ENCODE results near the gene BCR. TPM values are rescaled to one million over a fixed set of nuclear protein-coding genes. Genes with fewer than 3 reads are reported as not detected.

The BCR gene
- polyA plus RNA-seq, 1 donor (not counting 4 experiments of a cell fraction or from before 2014, with no cell fraction given), result 25.8 TPM

- peaks cover 34 to 43% of the 10 kb centered on the region in 2 experiments for H3K36me3 ChIP-seq (ENCODE audit: control insufficient read depth in 2 of 2, extremely low read depth in 1 of 2, insufficient read depth in 2 of 2, low read length in 2 of 2)
These were observed 83.6 kb downstream of the BCR start for GRCh38 chr22:23263651-23264555.

GRCh38 chr22:23264610-23265367 is 84.5 kb downstream of the BCR start:
- Histone ChIP-seq H3K79me2 (ENCODE audit: control insufficient read depth, insufficient read depth, low read length) (no peaks in the 10 kb centered on the region), H3K27me3 (ENCODE audit: control insufficient read depth, extremely low read depth, insufficient read depth, low read length) (no peaks in the 10 kb centered on the region), H3K9ac (ENCODE audit: control insufficient read depth, extremely low read depth, insufficient read depth, low read length) (no peak overlapping the region), H3K4me3 (ENCODE audit: control insufficient read depth in 2 of 3, extremely low read depth in 1 of 3, insufficient read depth in 2 of 3, low read depth in 1 of 3, low read length in 3 of 3) (no peak overlapping the region), H3K36me3 (ENCODE audit: control insufficient read depth in 2 of 2, extremely low read depth in 1 of 2, insufficient read depth in 2 of 2, low read length in 2 of 2) (peaks cover 36 to 41% of the 10 kb centered on the region in 2 experiments), H2AFZ (ENCODE audit: control insufficient read depth, low read length) (no peak overlapping the region), H3K4me2 (ENCODE audit: control insufficient read depth, extremely low read depth, insufficient read depth, low read depth, low read length) (no peak overlapping the region), H3K9me3 (ENCODE audit: control insufficient read depth, low read depth, low read length) (no peaks in the 10 kb centered on the region), H3K27ac (ENCODE audit: control insufficient read depth, insufficient read depth, low read length) (no peak overlapping the region), H3K9me1 (ENCODE audit: control insufficient read depth, extremely low read depth, insufficient read depth, low read length) (no peaks in the 10 kb centered on the region), H4K20me1 (ENCODE audit: control insufficient read depth, extremely low read depth, insufficient read depth, low read length) (no peaks in the 10 kb centered on the region), H3K4me1 (ENCODE audit: control insufficient read depth, extremely low read depth, insufficient read depth, low read length) (no peaks in the 10 kb centered on the region)
- dilution Hi-C loops (cut with MboI; ENCODE audit: extremely low pct_ligation_motif_present, low sequenced_read_pairs), result no loop called here
- FAIRE-seq (no peak), DNase-seq (ENCODE audit: low read depth, low spot score) (no peak)
- TF ChIP-seq CTCF (optimal IDR thresholded peaks at IDR 0.05 in 1 of 3, IDR thresholded peaks at IDR 0.05 in 1 of 3, conservative IDR thresholded peaks at IDR 0.05 in 1 of 3; ENCODE audit: extremely low read depth in 1 of 3, insufficient read depth in 2 of 3, low read length in 3 of 3) (no peak), EZH2 (IDR thresholded peaks at IDR 0.05; ENCODE audit: low read length) (no peak)

More at GRCh38 chr22:23263651-23264555, 83.6 kb downstream of the BCR start:
- Histone ChIP-seq H3K9me1 (ENCODE audit: control insufficient read depth, extremely low read depth, insufficient read depth, low read length) (no peaks in the 10 kb centered on the region), H3K9ac (ENCODE audit: control insufficient read depth, extremely low read depth, insufficient read depth, low read length) (no peak overlapping the region), H3K27me3 (ENCODE audit: control insufficient read depth, extremely low read depth, insufficient read depth, low read length) (no peaks in the 10 kb centered on the region), H3K4me3 (ENCODE audit: control insufficient read depth in 2 of 3, extremely low read depth in 1 of 3, insufficient read depth in 2 of 3, low read depth in 1 of 3, low read length in 3 of 3) (no peak overlapping the region), H3K79me2 (ENCODE audit: control insufficient read depth, insufficient read depth, low read length) (peaks cover 3% of the 10 kb centered on the region), H3K27ac (ENCODE audit: control insufficient read depth, insufficient read depth, low read length) (no peak overlapping the region), H3K9me3 (ENCODE audit: control insufficient read depth, low read depth, low read length) (no peaks in the 10 kb centered on the region), H3K4me1 (ENCODE audit: control insufficient read depth, extremely low read depth, insufficient read depth, low read length) (no peaks in the 10 kb centered on the region), H3K4me2 (ENCODE audit: control insufficient read depth, extremely low read depth, insufficient read depth, low read depth, low read length) (no peak overlapping the region), H2AFZ (ENCODE audit: control insufficient read depth, low read length) (no peak overlapping the region), H4K20me1 (ENCODE audit: control insufficient read depth, extremely low read depth, insufficient read depth, low read length) (no peaks in the 10 kb centered on the region)
- dilution Hi-C loops (cut with MboI; ENCODE audit: extremely low pct_ligation_motif_present, low sequenced_read_pairs), result no loop called here
- no peak for TF ChIP-seq EZH2 (IDR thresholded peaks at IDR 0.05; ENCODE audit: low read length)
- TF ChIP-seq CTCF (optimal IDR thresholded peaks at IDR 0.05 in 1 of 3, IDR thresholded peaks at IDR 0.05 in 1 of 3, conservative IDR thresholded peaks at IDR 0.05 in 1 of 3; ENCODE audit: extremely low read depth in 1 of 3, insufficient read depth in 2 of 3, low read length in 3 of 3), result no peak
- no peak for FAIRE-seq
- DNase-seq (ENCODE audit: low read depth, low spot score), result no peak
